Heart left ventricle (tissue), 13 donors: Measurements from ENCODE around the gene KBTBD3.

Experiments
- CTCF ChIP-seq, 12 donors: fragments of 200-600 bp; sonication (generic) in 4 of 12; IDR thresholded peaks; one replicate each; pipeline versions ENCODE4 v1.5.0 to v1.8.0; 2018 to 2022; ENCODE audit warnings: antibody characterized with exemption in 12 of 12, mild to moderate bottlenecking in 5 of 12
- POLR2A ChIP-seq, 2 donors: fragments of 450-650 bp; IDR thresholded peaks; one replicate each; pipeline ENCODE4 v1.6.1; 2017; ENCODE audit warnings: antibody characterized with exemption in 2 of 2, mild to moderate bottlenecking in 2 of 2, moderate library complexity in 2 of 2
- donor health status: ischemic (EF 13 %, LVEDD 7.1; RV severe dilation, severe dysfunction).
- donor health status: DM: no; HTN: yes; CAD: no.
- donor health status: DM: no; HTN: no; CAD: no.
- donor health status: ischemic (EF 25% LVEDD 6.9; RV normal size, moderate dysfunction).
- donor health status: ischemic (EF 25% LVEDD 5.7; RV mildly dilated, moderate dysfunction).
- donor health status: ischemic (EF 35%, LVEDD 5.7; RV mildly dilated, moderate dysfunction).
- donor health status: nonischemic (EF 11% LVEDD 7.7; RV severe dilation, severe dysfunction).
- donor health status: DM: yes; HTN: yes; CAD: no.
- donor health status: PGD.
- donor health status: ischemic (EF 29% LVEDD 5.4; RV normal size, mild dysfunction).
- donor health status: nonischemic (EF 23%, LVEDD 6.1; RV moderate dilation, normal function).

GRCh38 chr11:106061954-106062949 is 14.9 kb downstream of the KBTBD3 start:
- TF ChIP-seq CTCF (IDR thresholded peaks at IDR 0.05) (no peak), POLR2A (IDR thresholded peaks at IDR 0.05) (no peak)
